Psoas muscle (tissue), 8 donors: ENCODE data around the gene PHKB. TPM values are rescaled to one million over a fixed set of nuclear protein-coding genes. Genes with fewer than 3 reads are reported as not detected.

Experiments
- ATAC-seq, 4 donors: fragments of 200-7000 bp; cut with Tn5 transposase; one replicate each; pipeline ENCODE4 v1.9.1; 2020; ENCODE audit warnings: moderate library complexity in 3 of 4, mild to moderate bottlenecking in 2 of 4
- DNase-seq, 2 donors: peaks; one replicate each; pipeline ENCODE4 v3.0.0-alpha.2; 2020
- H3K27ac ChIP-seq: fragments of 200-600 bp; one replicate; pipeline ENCODE4 v1.8.0; 2022
- H3K27me3 ChIP-seq, 3 donors: fragments of 200-600 bp in 1 of 3; one replicate each; pipeline versions ENCODE4 v1.6.1 to v1.8.0; 2013 to 2022; ENCODE audit warnings: low read length in 2 of 3, mild to moderate bottlenecking in 2 of 3, moderate library complexity in 1 of 3; ENCODE audit not compliant: insufficient read depth in 3 of 3
- H3K36me3 ChIP-seq, 2 donors: fragments of 200-600 bp in 1 of 2; one replicate each; pipeline versions ENCODE4 v1.6.1 to v1.8.0; 2013 to 2022; ENCODE audit warnings: low read depth in 1 of 2, mild to moderate bottlenecking in 1 of 2, moderate library complexity in 1 of 2; ENCODE audit not compliant: insufficient read depth in 1 of 2
- H3K4me1 ChIP-seq: fragments of 200-600 bp; one replicate; pipeline ENCODE4 v1.8.0; 2022
- H3K4me3 ChIP-seq: fragments of 200-600 bp; one replicate; pipeline ENCODE4 v1.8.0; 2022; ENCODE audit warnings: mild to moderate bottlenecking
- H3K9me3 ChIP-seq: fragments of 200-600 bp; one replicate; pipeline ENCODE4 v1.8.0; 2022
- WGBS, 3 donors: extraction: QIAGEN DNeasy Blood & Tissue Kit; methylation state at CpG; one replicate each; pipeline versions ENCODE4 v1.1.6 to v1.1.7; 2013; 5-methylcytosine and 5-hydroxymethylcytosine counted together
- intact Hi-C, 2 donors: fragments of 100-400 bp; cut with DNase I; formaldehyde crosslinking; loops; one replicate each; pipeline versions ENCODE4 v1.11.0 to v1.14.2; 2022
- polyA plus RNA-seq, 3 donors: library from polyadenylated mRNA; stranded (reverse); fragments of 200-250 nt; gene quantifications; one replicate each; pipeline ENCODE4 v1.2.3, GENCODE V29; 2013
- total RNA-seq, 4 donors: library from RNA; stranded (reverse); fragmentation: NEBNext Ultra II Directional in 2 of 4; extraction: Animal tissue kit (Norgen Biotek cat#: 25700) in 2 of 4; gene quantifications; one replicate each; pipeline versions ENCODE4 v1.2.1 to v1.2.4, GENCODE V29; 2021 to 2023
- TF ChIP-seq, protein P1 (sequence below): fragments of 200-600 bp; IDR thresholded peaks from one replicate; pipeline ENCODE4 v1.8.0; 2022; ENCODE audit warnings: antibody characterized with exemption
- donor health status: healthy with polysubstance abuse.
- donor health status: DM: no; HTN: no; CAD: no; lungs with moderate emphysema.
- donor health status: Bipolar disorder and iron deficiency.
- donor health status: healthy.
- donor health status: DM: yes; HTN: yes; CAD: no.
- donor health status: DM: no; HTN: no; CAD: no.
- donor health status: DM: no; HTN: no; CAD: no.
- donor health status: DM: yes; HTN: yes; CAD: no.

Gene PHKB
- total and polyA plus RNA-seq, 7 donors, result 18.8 to 87.7 (median 71.0) TPM

DNA sequence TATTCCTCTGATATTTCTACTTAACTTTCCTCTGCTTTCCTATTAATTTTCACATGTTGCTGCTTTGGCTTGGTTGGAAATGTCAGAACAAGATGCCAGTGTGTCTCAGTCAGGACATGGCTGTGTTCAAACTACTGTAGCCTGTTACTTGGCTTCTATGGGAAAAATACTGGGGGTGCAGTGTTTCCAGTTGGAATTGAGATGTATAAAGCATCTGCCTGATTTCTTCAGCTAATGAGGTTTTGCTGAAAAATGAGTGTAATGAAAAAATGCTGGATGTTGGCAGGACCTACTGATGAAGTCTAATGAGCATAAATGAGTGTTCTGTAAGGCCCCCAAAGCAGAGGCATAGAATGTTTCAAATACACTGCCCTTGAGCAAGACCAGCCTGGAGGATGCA, 166.6 kb downstream of the PHKB start:
- Histone ChIP-seq H3K9me3 (no peaks in the 10 kb centered on the region), H3K27me3 (no peaks in the 10 kb centered on the region), H3K27ac (no peak overlapping the region), H3K4me1 (no peaks in the 10 kb centered on the region), H3K36me3 (no peaks in the 10 kb centered on the region), H3K4me3 (no peak overlapping the region)
- intact Hi-C loops, result no loop called here
- no peak for ATAC-seq
- DNase-seq, result no peak
- TF ChIP-seq, protein P1, sequence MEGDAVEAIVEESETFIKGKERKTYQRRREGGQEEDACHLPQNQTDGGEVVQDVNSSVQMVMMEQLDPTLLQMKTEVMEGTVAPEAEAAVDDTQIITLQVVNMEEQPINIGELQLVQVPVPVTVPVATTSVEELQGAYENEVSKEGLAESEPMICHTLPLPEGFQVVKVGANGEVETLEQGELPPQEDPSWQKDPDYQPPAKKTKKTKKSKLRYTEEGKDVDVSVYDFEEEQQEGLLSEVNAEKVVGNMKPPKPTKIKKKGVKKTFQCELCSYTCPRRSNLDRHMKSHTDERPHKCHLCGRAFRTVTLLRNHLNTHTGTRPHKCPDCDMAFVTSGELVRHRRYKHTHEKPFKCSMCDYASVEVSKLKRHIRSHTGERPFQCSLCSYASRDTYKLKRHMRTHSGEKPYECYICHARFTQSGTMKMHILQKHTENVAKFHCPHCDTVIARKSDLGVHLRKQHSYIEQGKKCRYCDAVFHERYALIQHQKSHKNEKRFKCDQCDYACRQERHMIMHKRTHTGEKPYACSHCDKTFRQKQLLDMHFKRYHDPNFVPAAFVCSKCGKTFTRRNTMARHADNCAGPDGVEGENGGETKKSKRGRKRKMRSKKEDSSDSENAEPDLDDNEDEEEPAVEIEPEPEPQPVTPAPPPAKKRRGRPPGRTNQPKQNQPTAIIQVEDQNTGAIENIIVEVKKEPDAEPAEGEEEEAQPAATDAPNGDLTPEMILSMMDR, result no peak

DNA sequence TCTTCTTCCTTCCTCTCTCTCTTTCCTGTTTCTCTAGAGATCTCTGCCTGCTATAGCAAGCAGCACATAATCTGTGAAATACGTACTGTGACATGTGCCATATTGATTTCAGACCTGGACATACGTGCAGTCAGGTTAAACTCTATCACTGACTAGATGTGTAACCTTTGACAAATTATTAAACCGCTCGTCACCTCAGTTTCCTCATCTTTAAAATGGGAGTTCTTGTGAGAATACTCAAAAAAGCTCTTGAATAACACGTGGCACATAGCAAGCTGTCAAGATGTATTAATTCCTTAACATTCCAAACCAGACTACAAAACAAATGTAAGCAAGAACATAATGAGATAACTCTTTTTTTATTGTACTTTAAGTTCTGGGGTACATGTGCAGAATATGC, 170.0 kb downstream of the PHKB start:
- 97 to 98% (median 97%) methylated on average over 5 of the region's 5 CpGs for WGBS, 3 donors
- Histone ChIP-seq H3K4me3 (no peak overlapping the region), H3K4me1 (no peaks in the 10 kb centered on the region), H3K36me3 (peaks cover 0 to 14% of the 10 kb centered on the region in 2 donors), H3K27ac (no peak overlapping the region), H3K27me3 (no peaks in the 10 kb centered on the region), H3K9me3 (no peaks in the 10 kb centered on the region)
- intact Hi-C loops, result no loop called here
- ATAC-seq (no peak), DNase-seq (no peak)
- TF ChIP-seq, protein P1, result no peak

DNA sequence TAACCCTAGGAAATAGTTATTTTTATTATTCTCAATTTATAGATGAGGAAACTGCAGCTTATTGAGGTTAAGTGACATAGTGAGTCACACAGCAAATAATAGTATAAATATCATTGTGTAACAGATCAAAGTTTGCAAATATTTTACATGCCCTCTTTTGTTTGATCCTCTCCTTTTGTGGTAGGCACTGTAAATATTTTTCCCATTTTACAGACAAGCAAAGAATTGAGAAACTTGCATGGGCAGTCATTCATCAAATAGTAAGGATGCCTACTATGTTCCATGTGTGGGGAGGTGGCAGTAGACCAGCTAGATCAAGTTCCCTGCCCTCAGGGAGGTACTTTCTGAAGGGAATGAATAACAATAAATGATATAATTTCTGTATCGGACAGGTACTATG, 173.0 kb downstream of the PHKB start:
- intact Hi-C loops, result no loop called here
- Histone ChIP-seq H3K27me3 (no peaks in the 10 kb centered on the region), H3K4me1 (no peaks in the 10 kb centered on the region), H3K27ac (no peak overlapping the region), H3K36me3 (peaks cover 0 to 23% of the 10 kb centered on the region in 2 donors), H3K9me3 (no peaks in the 10 kb centered on the region), H3K4me3 (no peak overlapping the region)
- TF ChIP-seq, protein P1, result no peak
- 96 to 100% (median 100%) methylated on average over 1 of the region's 1 CpG for WGBS, 3 donors
- ATAC-seq, result no peak
- no peak for DNase-seq

DNA sequence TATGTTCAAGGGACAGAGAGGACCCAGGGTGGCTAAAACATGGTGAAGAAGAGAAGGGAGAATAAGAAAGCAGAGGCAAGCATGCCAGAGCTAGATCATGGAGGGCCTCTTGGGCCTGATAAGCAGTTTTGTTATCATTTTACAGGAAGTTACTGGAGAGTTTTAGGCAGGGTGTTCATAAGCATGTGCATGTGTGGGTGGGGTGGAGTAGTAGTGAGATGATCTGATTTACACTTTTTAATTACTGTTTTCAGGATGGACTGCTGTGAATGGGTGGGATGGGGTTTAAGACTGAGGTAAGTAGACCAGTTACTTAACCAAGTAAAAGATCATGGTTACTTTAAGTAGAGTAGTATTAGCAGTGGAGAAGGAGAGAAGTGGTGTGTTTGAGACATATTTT, 173.6 kb downstream of the PHKB start:
- H3K9me3 ChIP-seq, result no peaks in the 10 kb centered on the region
- no peak overlapping the region for H3K27ac ChIP-seq
- no peaks in the 10 kb centered on the region for H3K4me1 ChIP-seq
- no peak for ATAC-seq
- H3K27me3 ChIP-seq, result no peaks in the 10 kb centered on the region
- TF ChIP-seq, protein P1, result no peak
- H3K36me3 ChIP-seq, result peaks cover 0 to 23% of the 10 kb centered on the region in 2 donors
- no peak overlapping the region for H3K4me3 ChIP-seq
- DNase-seq, result no peak
- intact Hi-C loops, result no loop called here

DNA sequence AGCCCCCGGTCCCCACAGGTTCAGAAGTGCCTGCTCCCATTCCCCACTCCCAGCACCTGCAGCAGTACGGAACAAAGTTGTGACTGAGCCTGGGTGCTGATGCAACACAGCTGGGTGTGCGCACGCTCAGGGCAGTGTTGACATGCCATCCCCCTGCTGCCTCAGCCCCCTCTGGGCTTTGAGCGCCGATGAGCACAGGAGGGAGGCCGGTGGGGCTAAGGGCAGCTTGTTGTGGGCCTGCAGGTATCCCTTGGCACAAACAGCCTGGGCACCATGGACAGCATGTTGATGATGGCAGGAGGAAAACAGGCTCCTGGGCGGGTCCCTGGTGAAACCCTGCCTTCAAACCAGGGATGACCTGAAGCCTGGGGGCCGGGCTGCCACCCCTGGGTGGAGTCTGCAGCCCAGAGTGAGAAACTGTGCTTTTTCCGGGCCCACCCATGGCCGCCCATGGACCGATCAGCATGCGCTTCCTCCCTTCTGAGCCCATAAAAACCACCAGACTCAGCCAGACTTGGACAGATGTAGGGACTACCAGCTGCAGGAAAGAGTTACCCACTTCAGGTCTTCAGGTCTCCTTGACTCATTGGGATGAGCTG, 175.5 kb downstream of the PHKB start:
- TF ChIP-seq, protein P1, result no peak
- no peaks in the 10 kb centered on the region for H3K4me1 ChIP-seq
- H3K4me3 ChIP-seq, result no peak overlapping the region
- intact Hi-C loops, result no loop called here
- no peak overlapping the region for H3K27ac ChIP-seq
- peaks cover 0 to 26% of the 10 kb centered on the region in 2 donors for H3K36me3 ChIP-seq
- H3K9me3 ChIP-seq, result no peaks in the 10 kb centered on the region
- H3K27me3 ChIP-seq, result no peaks in the 10 kb centered on the region
- DNase-seq (no peak), ATAC-seq (no peak)
- WGBS, 3 donors, result 96 to 98% (median 98%) methylated on average over 13 of the region's 13 CpGs
